Uterus (tissue), 4 donors: Measurements from ENCODE around the gene TST. TPM values are rescaled to one million over a fixed set of nuclear protein-coding genes. Genes with fewer than 3 reads are reported as not detected.

Source experiments
- DNase-seq, 2 donors: peaks; one replicate each; pipeline ENCODE4 v3.0.0-alpha.2; 2019 to 2020
- H3K27ac ChIP-seq, 2 donors: fragments of 200-600 bp; sonication (generic); 1 replicate in 1 of 2; 2 replicates in 1 of 2; pipeline ENCODE4 v1.5.1; 2016 to 2018
- H3K27me3 ChIP-seq, 2 donors: fragments of 200-600 bp; sonication (generic); one replicate each; pipeline ENCODE4 v1.5.1; 2018 to 2019; ENCODE audit warnings: control low read depth in 1 of 2
- H3K36me3 ChIP-seq, 2 donors: fragments of 200-600 bp; sonication (generic); one replicate each; pipeline ENCODE4 v1.5.1; 2019; ENCODE audit warnings: control low read depth in 1 of 2
- H3K4me1 ChIP-seq, 2 donors: fragments of 200-600 bp; sonication (generic); one replicate each; pipeline ENCODE4 v1.5.1; 2018 to 2019; ENCODE audit warnings: control low read depth in 1 of 2
- H3K4me3 ChIP-seq, 2 donors: fragments of 200-600 bp; sonication (generic); 1 replicate in 1 of 2; 2 replicates in 1 of 2; pipeline ENCODE4 v1.5.1; 2018 to 2019; ENCODE audit warnings: mild to moderate bottlenecking in 1 of 2
- H3K9me3 ChIP-seq, 2 donors: fragments of 200-600 bp; sonication (generic); one replicate each; pipeline ENCODE4 v1.5.1; 2019; ENCODE audit warnings: control low read depth in 1 of 2
- CTCF ChIP-seq, 4 experiments: fragments of 200-600 bp in 2 of 4; fragments of 450-650 bp in 2 of 4; sonication (generic) in 2 of 4; IDR thresholded peaks; one replicate each; pipeline ENCODE4 v1.5.1; 2016 to 2019; ENCODE audit warnings: antibody characterized with exemption in 4 of 4, mild to moderate bottlenecking in 2 of 4, moderate library complexity in 1 of 4
- POLR2A ChIP-seq, 2 donors: fragments of 450-650 bp; IDR thresholded peaks; one replicate each; pipeline ENCODE4 v1.6.1; 2016; ENCODE audit warnings: antibody characterized with exemption in 2 of 2, mild to moderate bottlenecking in 1 of 2, moderate library complexity in 1 of 2
- intact Hi-C: fragments of 100-400 bp; cut with DNase I; formaldehyde crosslinking; loops from one replicate; pipeline ENCODE4 v1.15.1; 2023; ENCODE audit warnings: low total_unique reads
- total RNA-seq, 4 donors: library from RNA; depleted of rRNA in 3 of 4; stranded (reverse); fragments of >200 nt in 3 of 4; gene quantifications; one replicate each; pipeline versions ENCODE4 v1.1.0 to v1.2.4, GENCODE V29; 2014 to 2023
- donor health status: DM: yes; HTN: yes; CAD: no.

Gene TST
- total RNA-seq, 4 donors from 2014 or later, result 19.6 to 36.8 (median 25.1) TPM

GRCh38 chr22:37014415-37014806 lies 4.8 kb downstream of the TST start:
- TF ChIP-seq CTCF (IDR thresholded peaks at IDR 0.05) (no peak), POLR2A (IDR thresholded peaks at IDR 0.05) (no peak)
- H3K4me1 ChIP-seq, result peaks cover 3 to 7% of the 10 kb centered on the region in 2 donors
- intact Hi-C loops, result no loop called here

DNA sequence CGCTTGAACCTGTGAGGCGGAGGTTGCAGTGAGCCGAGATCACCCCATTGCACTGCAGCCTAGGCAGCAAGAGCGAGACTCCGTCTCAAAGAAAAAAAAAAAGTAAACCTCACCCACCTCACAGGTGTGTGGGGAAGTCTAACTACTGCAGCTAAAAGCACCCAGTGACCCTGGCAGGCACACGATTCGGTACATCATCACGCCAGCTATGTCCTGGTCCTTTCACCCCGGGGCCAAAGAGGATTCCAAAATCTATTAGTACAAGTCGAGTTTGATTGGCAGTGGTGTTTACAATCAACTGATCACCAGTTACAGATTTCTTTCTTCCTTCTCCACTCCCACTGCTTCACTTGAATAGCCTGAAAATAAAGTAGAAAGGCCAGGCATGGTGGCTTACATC lies 6.3 kb downstream of the TST start:
- no peak for TF ChIP-seq POLR2A (IDR thresholded peaks at IDR 0.05)
- TF ChIP-seq CTCF (IDR thresholded peaks at IDR 0.05), result no peak
- no peak overlapping the region for H3K27ac ChIP-seq
- H3K4me1 ChIP-seq, result peaks cover 0 to 7% of the 10 kb centered on the region in 2 donors
- DNase-seq, result no peak
- no peak overlapping the region for H3K4me3 ChIP-seq
- no peaks in the 10 kb centered on the region for H3K9me3 ChIP-seq
- no peaks in the 10 kb centered on the region for H3K36me3 ChIP-seq
- H3K27me3 ChIP-seq, result no peaks in the 10 kb centered on the region
- intact Hi-C loops, result no loop called here

More at GRCh38 chr22:37014415-37014806, 4.8 kb downstream of the TST start:
- H3K9me3 ChIP-seq, result no peaks in the 10 kb centered on the region
- no peaks in the 10 kb centered on the region for H3K36me3 ChIP-seq
- no peak for DNase-seq
- H3K27ac ChIP-seq, result no peak overlapping the region
- no peaks in the 10 kb centered on the region for H3K27me3 ChIP-seq
- H3K4me3 ChIP-seq, result no peak overlapping the region

- DNase-seq, result no peak
- Histone ChIP-seq H3K9me3 (no peaks in the 10 kb centered on the region), H3K36me3 (no peaks in the 10 kb centered on the region), H3K4me1 (peaks cover 0 to 6% of the 10 kb centered on the region in 2 donors), H3K27ac (no peak overlapping the region), H3K27me3 (no peaks in the 10 kb centered on the region), H3K4me3 (no peak overlapping the region)
- intact Hi-C loops, result no loop called here
- TF ChIP-seq CTCF (IDR thresholded peaks at IDR 0.05), result no peak
Measured at GRCh38 chr22:37012262-37012904, 6.9 kb downstream of the TST start.

- Histone ChIP-seq H3K4me1 (no peaks in the 10 kb centered on the region), H3K27me3 (no peaks in the 10 kb centered on the region), H3K27ac (no peak overlapping the region), H3K9me3 (no peaks in the 10 kb centered on the region), H3K4me3 (no peak overlapping the region), H3K36me3 (no peaks in the 10 kb centered on the region)
- DNase-seq, result no peak
- intact Hi-C loops, result no loop called here
- TF ChIP-seq CTCF (IDR thresholded peaks at IDR 0.05) (no peak), POLR2A (IDR thresholded peaks at IDR 0.05) (no peak)
Measured at GRCh38 chr22:37011472-37011871, 7.8 kb downstream of the TST start.

DNA sequence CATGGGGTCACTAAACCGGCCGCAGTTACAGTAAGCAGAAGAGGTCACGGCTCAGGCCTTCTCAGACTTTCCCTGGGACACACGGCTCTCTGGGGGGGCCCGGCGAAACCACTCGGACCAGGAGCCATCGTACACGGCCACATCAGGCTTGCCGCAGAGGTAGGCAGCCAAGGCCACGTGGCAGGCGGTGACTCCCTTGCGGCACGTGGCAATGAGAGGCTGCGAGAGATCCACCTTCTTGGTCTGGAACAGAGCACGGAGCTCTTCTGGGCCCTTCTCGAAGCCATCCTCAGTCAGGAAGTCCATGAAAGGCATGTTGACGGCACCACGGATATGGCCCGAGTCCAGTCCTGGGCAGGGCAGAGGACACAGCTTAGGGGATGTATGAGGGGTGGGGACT lies 8.3 kb downstream of the TST start:
- no peak overlapping the region for H3K4me3 ChIP-seq
- H3K27ac ChIP-seq, result no peak overlapping the region
- intact Hi-C loops, result no loop called here
- no peaks in the 10 kb centered on the region for H3K36me3 ChIP-seq
- no peaks in the 10 kb centered on the region for H3K4me1 ChIP-seq
- no peak for TF ChIP-seq POLR2A (IDR thresholded peaks at IDR 0.05)
- no peaks in the 10 kb centered on the region for H3K27me3 ChIP-seq
- no peaks in the 10 kb centered on the region for H3K9me3 ChIP-seq
- no peak for DNase-seq

DNA sequence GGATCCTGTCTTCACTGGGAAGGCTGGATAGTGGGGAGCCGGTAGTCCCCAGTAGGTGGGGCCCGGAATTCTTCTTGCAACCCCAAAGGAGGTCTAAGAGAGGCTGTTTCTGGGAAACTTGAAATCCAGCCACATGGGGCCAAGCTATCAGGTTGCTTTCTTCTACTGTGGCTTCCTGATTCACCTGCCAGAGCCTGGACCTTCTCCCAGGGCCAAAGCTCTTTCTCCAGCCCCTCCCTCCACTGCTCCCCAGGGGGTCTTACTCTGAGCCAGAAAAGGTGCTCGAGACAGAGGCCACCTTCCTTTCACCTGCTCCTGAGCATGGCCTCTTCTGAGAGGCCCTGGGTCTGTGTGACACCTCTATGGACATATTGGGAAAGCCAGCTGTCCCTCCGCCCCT lies 9.1 kb downstream of the TST start:
- TF ChIP-seq POLR2A (IDR thresholded peaks at IDR 0.05) (no peak), CTCF (IDR thresholded peaks at IDR 0.05) (no peak)
- intact Hi-C loops, result no loop called here
- H3K9me3 ChIP-seq, result no peaks in the 10 kb centered on the region
- no peak overlapping the region for H3K4me3 ChIP-seq
- no peak overlapping the region for H3K27ac ChIP-seq
- no peaks in the 10 kb centered on the region for H3K36me3 ChIP-seq
- no peaks in the 10 kb centered on the region for H3K27me3 ChIP-seq
- DNase-seq, result no peak
- no peaks in the 10 kb centered on the region for H3K4me1 ChIP-seq
